ENCODE data around the gene UBE2E1.

DNA sequence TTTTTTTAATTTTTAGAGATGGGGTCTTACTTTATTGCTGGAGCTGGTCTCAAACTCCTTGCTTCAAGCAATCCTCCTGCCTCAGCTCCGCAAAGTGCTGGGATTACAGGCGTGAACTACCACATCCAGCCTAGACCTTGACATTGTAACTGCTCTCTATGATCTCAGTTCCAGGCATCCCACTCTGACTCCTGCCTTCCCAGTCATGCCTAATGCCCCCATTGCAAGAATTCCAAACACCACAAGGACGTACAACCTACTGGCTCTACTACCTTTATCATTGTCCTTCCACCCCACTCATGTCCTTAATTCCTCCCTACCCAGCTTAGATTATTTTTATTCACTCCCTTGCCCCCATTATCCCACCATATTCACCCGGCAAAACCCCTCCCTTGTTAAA, 89.4 kb downstream of the UBE2E1 start:
- TF ChIP-seq, protein P1, sequence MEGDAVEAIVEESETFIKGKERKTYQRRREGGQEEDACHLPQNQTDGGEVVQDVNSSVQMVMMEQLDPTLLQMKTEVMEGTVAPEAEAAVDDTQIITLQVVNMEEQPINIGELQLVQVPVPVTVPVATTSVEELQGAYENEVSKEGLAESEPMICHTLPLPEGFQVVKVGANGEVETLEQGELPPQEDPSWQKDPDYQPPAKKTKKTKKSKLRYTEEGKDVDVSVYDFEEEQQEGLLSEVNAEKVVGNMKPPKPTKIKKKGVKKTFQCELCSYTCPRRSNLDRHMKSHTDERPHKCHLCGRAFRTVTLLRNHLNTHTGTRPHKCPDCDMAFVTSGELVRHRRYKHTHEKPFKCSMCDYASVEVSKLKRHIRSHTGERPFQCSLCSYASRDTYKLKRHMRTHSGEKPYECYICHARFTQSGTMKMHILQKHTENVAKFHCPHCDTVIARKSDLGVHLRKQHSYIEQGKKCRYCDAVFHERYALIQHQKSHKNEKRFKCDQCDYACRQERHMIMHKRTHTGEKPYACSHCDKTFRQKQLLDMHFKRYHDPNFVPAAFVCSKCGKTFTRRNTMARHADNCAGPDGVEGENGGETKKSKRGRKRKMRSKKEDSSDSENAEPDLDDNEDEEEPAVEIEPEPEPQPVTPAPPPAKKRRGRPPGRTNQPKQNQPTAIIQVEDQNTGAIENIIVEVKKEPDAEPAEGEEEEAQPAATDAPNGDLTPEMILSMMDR (IDR thresholded peaks at IDR 0.05; ENCODE audit: low read depth, low read length) = no peak
- TF ChIP-seq POLR2A (IDR thresholded peaks at IDR 0.05; ENCODE audit: extremely low read depth, insufficient read length) = no peak

All from NB4 (cell line).